Uterus (tissue), 4 donors: ENCODE results near the gene PTRH2. TPM values are rescaled to one million over a fixed set of nuclear protein-coding genes. Genes with fewer than 3 reads are reported as not detected.

Experiments
- DNase-seq, 2 donors: peaks; one replicate each; pipeline ENCODE4 v3.0.0-alpha.2; 2019 to 2020
- H3K27ac ChIP-seq, 2 donors: fragments of 200-600 bp; sonication (generic); 1 replicate in 1 of 2; 2 replicates in 1 of 2; pipeline ENCODE4 v1.5.1; 2016 to 2018
- H3K27me3 ChIP-seq, 2 donors: fragments of 200-600 bp; sonication (generic); one replicate each; pipeline ENCODE4 v1.5.1; 2018 to 2019; ENCODE audit warnings: control low read depth in 1 of 2
- H3K36me3 ChIP-seq, 2 donors: fragments of 200-600 bp; sonication (generic); one replicate each; pipeline ENCODE4 v1.5.1; 2019; ENCODE audit warnings: control low read depth in 1 of 2
- H3K4me1 ChIP-seq, 2 donors: fragments of 200-600 bp; sonication (generic); one replicate each; pipeline ENCODE4 v1.5.1; 2018 to 2019; ENCODE audit warnings: control low read depth in 1 of 2
- H3K4me3 ChIP-seq, 2 donors: fragments of 200-600 bp; sonication (generic); 1 replicate in 1 of 2; 2 replicates in 1 of 2; pipeline ENCODE4 v1.5.1; 2018 to 2019; ENCODE audit warnings: mild to moderate bottlenecking in 1 of 2
- H3K9me3 ChIP-seq, 2 donors: fragments of 200-600 bp; sonication (generic); one replicate each; pipeline ENCODE4 v1.5.1; 2019; ENCODE audit warnings: control low read depth in 1 of 2
- POLR2A ChIP-seq, 2 donors: fragments of 450-650 bp; IDR thresholded peaks; one replicate each; pipeline ENCODE4 v1.6.1; 2016; ENCODE audit warnings: antibody characterized with exemption in 2 of 2, mild to moderate bottlenecking in 1 of 2, moderate library complexity in 1 of 2
- intact Hi-C: fragments of 100-400 bp; cut with DNase I; formaldehyde crosslinking; loops from one replicate; pipeline ENCODE4 v1.15.1; 2023; ENCODE audit warnings: low total_unique reads
- total RNA-seq, 4 donors: library from RNA; depleted of rRNA in 3 of 4; stranded (reverse); fragments of >200 nt in 3 of 4; gene quantifications; one replicate each; pipeline versions ENCODE4 v1.1.0 to v1.2.4, GENCODE V29; 2014 to 2023
- TF ChIP-seq, protein P1 (sequence below), 4 experiments: fragments of 200-600 bp in 2 of 4; fragments of 450-650 bp in 2 of 4; sonication (generic) in 2 of 4; IDR thresholded peaks; one replicate each; pipeline ENCODE4 v1.5.1; 2016 to 2019; ENCODE audit warnings: antibody characterized with exemption in 4 of 4, mild to moderate bottlenecking in 2 of 4, moderate library complexity in 1 of 4
- donor health status: DM: yes; HTN: yes; CAD: no.

Gene PTRH2
- total RNA-seq, 4 donors from 2014 or later: 13.2 to 31.8 (median 24.3) TPM

DNA sequence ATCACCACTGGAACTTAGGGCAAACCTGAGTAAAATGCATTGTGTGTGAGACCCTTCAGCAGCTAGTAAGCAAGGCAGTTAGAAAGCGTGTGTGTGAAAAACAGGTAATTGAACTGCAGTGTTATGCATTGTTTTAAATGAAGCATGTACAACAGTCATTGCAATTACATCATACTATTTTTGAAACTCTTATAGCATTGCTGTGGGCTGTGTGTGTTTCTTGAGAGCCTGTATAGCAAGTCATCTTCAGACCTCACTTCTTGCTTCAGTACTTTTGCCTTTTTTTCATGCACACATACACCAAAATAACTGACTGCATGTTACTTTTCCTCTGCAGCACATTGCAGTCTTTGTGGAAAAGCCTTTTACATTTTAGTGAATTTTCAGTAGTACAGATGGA, 19.2 kb downstream of the PTRH2 start:
- DNase-seq: no peak
- no peak for TF ChIP-seq POLR2A (IDR thresholded peaks at IDR 0.05)
- TF ChIP-seq, protein P1, sequence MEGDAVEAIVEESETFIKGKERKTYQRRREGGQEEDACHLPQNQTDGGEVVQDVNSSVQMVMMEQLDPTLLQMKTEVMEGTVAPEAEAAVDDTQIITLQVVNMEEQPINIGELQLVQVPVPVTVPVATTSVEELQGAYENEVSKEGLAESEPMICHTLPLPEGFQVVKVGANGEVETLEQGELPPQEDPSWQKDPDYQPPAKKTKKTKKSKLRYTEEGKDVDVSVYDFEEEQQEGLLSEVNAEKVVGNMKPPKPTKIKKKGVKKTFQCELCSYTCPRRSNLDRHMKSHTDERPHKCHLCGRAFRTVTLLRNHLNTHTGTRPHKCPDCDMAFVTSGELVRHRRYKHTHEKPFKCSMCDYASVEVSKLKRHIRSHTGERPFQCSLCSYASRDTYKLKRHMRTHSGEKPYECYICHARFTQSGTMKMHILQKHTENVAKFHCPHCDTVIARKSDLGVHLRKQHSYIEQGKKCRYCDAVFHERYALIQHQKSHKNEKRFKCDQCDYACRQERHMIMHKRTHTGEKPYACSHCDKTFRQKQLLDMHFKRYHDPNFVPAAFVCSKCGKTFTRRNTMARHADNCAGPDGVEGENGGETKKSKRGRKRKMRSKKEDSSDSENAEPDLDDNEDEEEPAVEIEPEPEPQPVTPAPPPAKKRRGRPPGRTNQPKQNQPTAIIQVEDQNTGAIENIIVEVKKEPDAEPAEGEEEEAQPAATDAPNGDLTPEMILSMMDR (IDR thresholded peaks at IDR 0.05): no peak
- H3K36me3 ChIP-seq: no peaks in the 10 kb centered on the region
- no peaks in the 10 kb centered on the region for H3K9me3 ChIP-seq
- H3K27me3 ChIP-seq: no peaks in the 10 kb centered on the region
- intact Hi-C loops: no loop called here
- H3K27ac ChIP-seq: no peak overlapping the region
- H3K4me1 ChIP-seq: no peaks in the 10 kb centered on the region
- no peak overlapping the region for H3K4me3 ChIP-seq

DNA sequence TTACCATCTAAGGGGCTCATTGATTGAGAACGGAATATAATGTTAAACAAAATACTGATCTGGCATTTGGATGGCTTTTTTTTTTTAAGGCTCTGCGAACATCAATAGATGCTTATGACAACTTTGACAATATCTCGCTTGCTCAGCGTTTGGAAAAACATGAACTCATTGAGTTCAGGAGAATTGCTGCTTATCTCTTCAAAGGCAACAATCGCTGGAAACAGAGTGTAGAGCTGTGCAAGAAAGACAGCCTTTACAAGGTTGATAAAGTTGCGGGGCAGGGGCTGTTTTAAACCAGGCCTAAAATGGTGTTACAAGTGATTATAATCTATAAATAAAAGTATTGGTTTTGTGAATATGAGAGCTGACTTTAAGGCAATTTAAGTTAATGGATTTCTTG, 22.3 kb downstream of the PTRH2 start:
- no peak overlapping the region for H3K27ac ChIP-seq
- H3K27me3 ChIP-seq: no peaks in the 10 kb centered on the region
- H3K9me3 ChIP-seq: no peaks in the 10 kb centered on the region
- no peak for DNase-seq
- no peaks in the 10 kb centered on the region for H3K36me3 ChIP-seq
- H3K4me1 ChIP-seq: no peaks in the 10 kb centered on the region
- TF ChIP-seq, protein P1 (IDR thresholded peaks at IDR 0.05): no peak
- no peak for TF ChIP-seq POLR2A (IDR thresholded peaks at IDR 0.05)
- intact Hi-C loops: no loop called here
- H3K4me3 ChIP-seq: no peak overlapping the region

DNA sequence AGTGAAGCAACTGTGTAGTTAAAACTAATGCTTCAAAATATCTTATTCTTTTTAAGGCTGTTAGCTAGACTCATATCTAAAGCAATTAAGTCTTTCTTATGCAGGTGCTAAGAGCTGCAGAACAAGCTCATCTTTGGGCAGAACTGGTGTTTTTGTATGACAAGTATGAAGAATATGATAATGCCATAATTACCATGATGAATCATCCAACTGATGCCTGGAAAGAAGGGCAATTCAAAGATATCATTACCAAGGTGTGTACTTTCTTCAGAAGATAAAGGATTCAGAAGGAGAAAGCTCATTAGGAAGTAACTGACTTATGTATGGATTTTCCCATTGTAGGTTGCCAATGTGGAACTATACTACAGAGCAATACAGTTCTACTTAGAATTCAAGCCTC, 23.9 kb downstream of the PTRH2 start:
- no peaks in the 10 kb centered on the region for H3K4me1 ChIP-seq
- H3K36me3 ChIP-seq: no peaks in the 10 kb centered on the region
- no peaks in the 10 kb centered on the region for H3K9me3 ChIP-seq
- H3K27me3 ChIP-seq: no peaks in the 10 kb centered on the region
- intact Hi-C loops: no loop called here
- H3K4me3 ChIP-seq: no peak overlapping the region
- DNase-seq: no peak
- H3K27ac ChIP-seq: no peak overlapping the region
- TF ChIP-seq, protein P1 (IDR thresholded peaks at IDR 0.05): no peak
- no peak for TF ChIP-seq POLR2A (IDR thresholded peaks at IDR 0.05)

DNA sequence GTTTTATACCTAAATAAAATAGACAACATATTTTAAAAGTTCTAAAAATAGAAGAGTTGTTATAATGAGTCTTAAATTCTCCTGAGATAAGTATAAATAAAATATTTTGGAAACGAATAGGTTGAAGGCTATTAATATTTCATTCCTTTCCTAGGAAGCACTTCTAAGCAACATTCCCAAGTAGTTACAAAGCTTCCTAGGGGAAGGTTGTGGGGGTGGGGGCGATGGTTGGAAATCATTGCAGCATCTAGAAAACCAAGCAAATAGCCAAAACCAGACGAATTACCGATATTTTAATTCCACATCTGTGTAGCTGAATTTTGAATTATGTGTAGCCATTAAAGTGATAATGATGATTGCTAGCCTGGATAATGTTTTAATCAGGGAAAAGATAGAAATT, 26.9 kb downstream of the PTRH2 start:
- no peaks in the 10 kb centered on the region for H3K4me1 ChIP-seq
- H3K36me3 ChIP-seq: no peaks in the 10 kb centered on the region
- no peaks in the 10 kb centered on the region for H3K9me3 ChIP-seq
- intact Hi-C loops: no loop called here
- TF ChIP-seq, protein P1 (IDR thresholded peaks at IDR 0.05): no peak
- H3K27ac ChIP-seq: no peak overlapping the region
- DNase-seq: no peak
- no peaks in the 10 kb centered on the region for H3K27me3 ChIP-seq
- no peak overlapping the region for H3K4me3 ChIP-seq

GRCh38 chr17:59678918-59679317, 28.3 kb downstream of the PTRH2 start:
- no peaks in the 10 kb centered on the region for H3K9me3 ChIP-seq
- H3K4me3 ChIP-seq: no peak overlapping the region
- intact Hi-C loops: no loop called here
- DNase-seq: no peak
- no peaks in the 10 kb centered on the region for H3K36me3 ChIP-seq
- H3K27me3 ChIP-seq: no peaks in the 10 kb centered on the region
- no peak overlapping the region for H3K27ac ChIP-seq
- TF ChIP-seq POLR2A (IDR thresholded peaks at IDR 0.05): no peak
- TF ChIP-seq, protein P1 (IDR thresholded peaks at IDR 0.05): no peak
- H3K4me1 ChIP-seq: no peaks in the 10 kb centered on the region
